ENCODE measurements around the gene GCNA.
A peak's percentile ranks its signal among the peaks of the same experiment; 100 is the strongest.

GCNA gene

DNA sequence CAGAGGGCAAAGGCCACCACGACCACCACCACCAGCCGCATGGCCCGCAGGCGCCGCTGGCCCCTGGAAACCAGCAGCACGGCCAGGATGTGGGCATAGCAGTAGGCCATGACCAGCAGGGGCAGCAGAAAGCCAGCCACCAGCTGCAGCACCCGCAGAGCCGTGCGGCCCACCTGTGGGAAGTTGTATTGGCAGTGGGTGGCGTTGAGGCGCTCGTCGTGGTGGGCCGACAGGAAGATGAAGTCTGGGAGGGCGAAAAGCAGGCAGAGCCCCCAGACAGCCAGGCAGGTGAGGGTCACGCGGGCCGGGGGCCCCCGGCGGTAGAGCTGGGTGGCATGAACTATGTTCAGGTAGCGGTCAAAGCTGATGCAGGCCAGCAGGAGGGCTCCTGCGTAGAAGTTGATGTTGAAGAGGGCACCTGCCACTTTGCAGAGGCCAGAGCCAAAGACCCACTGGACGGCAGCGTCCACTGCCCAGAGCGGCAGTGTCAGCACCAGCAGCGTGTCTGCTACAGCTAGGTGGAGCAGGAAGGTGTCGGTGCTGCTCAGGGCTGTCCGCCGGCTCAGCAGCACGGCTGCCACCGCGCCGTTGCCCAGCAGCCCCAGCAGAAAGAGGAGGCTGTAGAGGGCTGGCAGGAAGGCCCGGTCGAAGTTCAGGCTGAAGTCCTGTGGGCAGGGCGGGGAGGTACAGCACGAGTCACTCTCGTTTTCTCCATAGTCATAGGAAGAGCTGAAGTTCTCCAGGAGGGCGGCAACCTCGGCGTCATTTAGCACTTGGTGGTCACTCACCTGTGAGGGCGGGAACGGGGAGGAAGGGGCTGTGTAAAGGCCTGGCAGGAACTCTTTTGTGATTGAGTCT, 38.7 kb downstream of the GCNA start:
- DNase-seq (ENCODE audit: low read depth): no peak

- no peak for DNase-seq (ENCODE audit: low read depth)
Observed at GRCh38 chrX:71617742-71618141, 39.5 kb downstream of the GCNA start.

- no peak for DNase-seq (ENCODE audit: low read depth)
Observed at GRCh38 chrX:71618303-71618721, 40.1 kb downstream of the GCNA start, which contains the start of gene CXCR3. TSS of gene CXCR3 (minus strand) at chrX:71618511. CDS start at chrX:71618449, 62 bp downstream.

DNA sequence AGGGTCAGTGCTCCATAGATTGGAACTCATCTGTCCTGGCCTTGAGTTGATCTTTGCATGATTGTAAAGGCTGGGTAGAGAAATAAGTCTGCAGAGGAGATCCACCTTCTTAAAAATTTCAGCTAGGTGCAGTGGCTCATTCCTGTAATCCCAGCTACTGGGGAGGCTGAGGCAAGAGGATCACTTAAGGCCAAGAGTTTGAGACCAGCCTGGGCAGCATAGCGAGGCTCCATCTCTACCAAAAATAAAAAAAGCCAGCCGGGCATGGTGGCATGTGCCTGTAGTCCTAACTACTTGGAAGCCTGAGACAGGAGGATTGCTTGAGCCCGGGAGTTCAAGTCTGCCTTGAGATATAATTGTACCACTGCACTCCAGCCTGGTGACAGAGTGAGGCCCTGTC, 40.5 kb downstream of the GCNA start:
- no peak for DNase-seq (ENCODE audit: low read depth)

GRCh38 chrX:71619193-71619592, 41.0 kb downstream of the GCNA start:
- no peak for DNase-seq (ENCODE audit: low read depth)

- DNase-seq (ENCODE audit: low read depth): no peak
Observed at GRCh38 chrX:71619986-71620385, 41.7 kb downstream of the GCNA start.

DNA sequence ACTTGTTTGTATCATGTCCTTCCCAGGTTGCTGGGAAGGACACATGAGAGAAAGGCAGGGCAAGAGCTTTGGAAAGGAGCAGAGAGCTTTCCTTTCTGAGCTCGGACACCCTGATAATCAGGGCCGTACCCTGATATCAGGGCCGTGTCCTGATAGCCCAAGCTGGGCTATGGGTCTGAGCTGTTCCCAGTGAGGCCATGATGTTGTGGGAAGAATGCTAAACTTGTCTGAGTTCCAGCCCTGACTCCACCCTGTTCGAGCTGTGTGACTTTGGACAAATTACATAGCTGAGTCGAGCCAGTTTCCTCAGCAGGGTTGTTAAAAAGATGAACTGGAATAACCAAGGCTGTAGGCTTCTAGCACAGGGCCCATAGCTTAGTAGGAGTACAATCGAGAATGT, 43.4 kb downstream of the GCNA start:
- DNase-seq (ENCODE audit: low read depth): no peak

DNA sequence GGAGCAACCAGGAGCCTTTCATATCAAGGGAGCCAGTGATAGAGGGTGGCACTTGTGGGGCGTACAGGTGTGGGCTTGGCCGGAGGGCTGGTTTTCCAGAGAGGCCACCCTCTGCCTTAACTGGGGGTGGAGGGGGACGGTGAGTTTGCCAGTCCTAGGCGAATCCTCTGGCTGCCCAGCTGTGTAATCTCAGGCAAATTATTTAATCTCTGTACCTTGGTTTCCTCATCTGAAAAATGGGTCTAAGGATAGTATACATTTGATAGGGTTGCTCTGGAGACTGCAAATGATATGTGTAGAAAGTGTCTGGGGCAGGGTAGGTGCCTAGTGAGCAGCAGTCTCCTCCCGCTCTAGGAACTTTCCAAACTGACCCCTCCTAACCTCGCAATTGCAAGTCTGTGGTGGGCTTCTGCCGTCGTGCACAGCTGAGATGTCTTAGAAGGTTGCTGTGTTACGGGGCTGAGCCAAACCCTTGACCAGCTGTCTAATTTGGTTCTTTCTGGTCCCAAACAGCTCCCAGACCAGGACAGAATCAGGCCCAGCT, 43.9 kb downstream of the GCNA start:
- no peak for DNase-seq (ENCODE audit: low read depth)

GRCh38 chrX:71622576-71623450, 44.6 kb downstream of the GCNA start:
- no peak for DNase-seq (ENCODE audit: low read depth)

GRCh38 chrX:71623714-71624113, 45.5 kb downstream of the GCNA start:
- DNase-seq (ENCODE audit: low read depth): no peak

DNA sequence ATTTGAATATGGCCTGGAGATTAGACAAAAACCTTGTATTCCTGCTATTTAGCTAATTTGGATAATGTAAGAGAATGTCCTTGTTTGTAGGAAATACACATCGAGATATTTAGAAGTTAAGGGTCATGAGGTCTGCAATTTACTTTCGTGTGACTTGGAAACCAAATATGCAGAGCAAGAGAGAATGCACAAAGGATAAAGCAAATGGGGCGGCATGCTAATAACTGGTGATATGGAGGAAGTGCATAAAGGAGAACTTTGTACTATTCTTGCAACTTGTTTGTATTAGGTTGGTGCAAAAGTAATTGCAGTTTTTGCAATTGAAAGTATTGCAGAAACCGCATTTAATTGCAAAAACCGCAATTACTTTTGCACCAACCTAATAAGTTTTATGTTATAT, 47.2 kb downstream of the GCNA start:
- DNase-seq (ENCODE audit: low read depth): no peak

DNA sequence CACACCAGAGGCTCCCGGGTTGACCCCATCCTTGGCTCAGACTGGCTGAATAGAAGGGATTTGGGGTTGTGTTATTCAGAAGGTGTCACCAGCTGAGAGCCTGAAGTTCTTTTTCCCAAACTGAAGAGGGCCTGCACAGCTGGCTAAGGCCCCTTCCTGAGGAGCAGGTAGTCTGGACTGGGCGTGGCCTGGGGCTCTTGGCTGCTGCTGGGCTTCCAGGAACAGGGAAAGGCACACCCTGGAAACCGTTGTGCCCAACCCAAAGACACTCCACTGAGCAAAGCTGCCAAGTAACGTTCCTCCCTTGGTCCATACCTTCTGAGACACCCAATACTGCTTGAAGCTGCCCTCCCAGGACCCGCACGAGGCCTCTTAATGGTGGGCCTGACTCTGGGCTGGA, 48.3 kb downstream of the GCNA start:
- DNase-seq (ENCODE audit: low read depth): no peak

DNA sequence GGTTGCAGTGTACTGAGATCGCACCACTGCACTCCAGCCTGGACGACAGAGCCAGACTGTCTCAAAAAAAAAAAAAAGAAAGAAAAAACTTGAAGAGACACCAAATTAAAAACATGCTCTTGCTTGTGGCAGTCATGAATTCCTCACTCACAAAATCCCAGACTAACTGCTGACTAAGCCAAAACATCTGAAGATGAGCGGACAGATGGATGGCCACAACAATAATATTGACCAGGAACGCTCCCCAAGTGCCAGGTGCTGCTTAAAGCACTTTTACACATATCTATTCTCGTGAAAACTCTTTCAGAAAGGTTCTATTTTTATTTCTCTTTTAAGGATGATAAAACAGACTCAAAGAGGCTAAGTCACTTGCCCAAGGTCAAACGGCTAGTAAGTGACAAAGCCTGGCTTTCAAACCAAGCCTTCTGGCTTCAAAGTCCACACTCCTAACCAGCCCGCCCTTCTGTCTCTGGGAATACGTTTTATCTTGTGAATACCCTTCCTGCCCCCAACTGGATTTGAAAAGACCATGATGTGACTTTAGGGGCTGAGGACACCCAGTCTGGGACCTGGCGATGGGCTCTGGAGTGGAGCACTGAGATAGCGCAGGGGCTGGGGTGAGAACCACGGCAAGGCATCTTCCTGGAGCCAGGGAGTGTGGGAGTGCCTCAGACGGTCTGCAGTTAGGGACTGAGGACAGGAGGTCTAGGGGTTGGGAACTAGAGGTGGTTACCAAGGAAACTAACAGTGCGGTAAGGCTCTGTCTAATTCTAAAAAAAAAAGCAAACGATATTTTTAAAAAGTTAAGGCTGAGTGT, 49.6 kb downstream of the GCNA start:
- DNase-seq (ENCODE audit: low read depth): no peak

DNA sequence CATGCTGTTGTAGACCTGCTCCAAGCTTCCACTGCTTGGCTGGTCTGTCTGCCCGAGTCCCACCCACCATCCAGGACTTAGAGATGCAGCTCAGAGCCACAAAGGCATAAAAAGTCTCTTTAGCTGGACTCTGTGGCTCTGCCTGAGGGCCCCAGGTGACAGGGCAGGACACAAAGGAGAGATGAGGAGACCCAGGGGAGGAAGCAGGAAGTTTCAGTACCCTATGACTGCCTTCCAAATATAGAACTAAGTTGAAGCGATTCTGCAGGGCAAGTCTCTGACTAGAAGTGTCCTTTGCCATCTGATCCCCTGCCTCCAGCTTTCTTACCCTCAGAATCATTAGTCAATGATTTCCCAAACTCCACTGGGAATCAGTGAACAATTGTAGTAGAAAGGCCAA, 51.2 kb downstream of the GCNA start:
- DNase-seq (ENCODE audit: low read depth): no peak

DNA sequence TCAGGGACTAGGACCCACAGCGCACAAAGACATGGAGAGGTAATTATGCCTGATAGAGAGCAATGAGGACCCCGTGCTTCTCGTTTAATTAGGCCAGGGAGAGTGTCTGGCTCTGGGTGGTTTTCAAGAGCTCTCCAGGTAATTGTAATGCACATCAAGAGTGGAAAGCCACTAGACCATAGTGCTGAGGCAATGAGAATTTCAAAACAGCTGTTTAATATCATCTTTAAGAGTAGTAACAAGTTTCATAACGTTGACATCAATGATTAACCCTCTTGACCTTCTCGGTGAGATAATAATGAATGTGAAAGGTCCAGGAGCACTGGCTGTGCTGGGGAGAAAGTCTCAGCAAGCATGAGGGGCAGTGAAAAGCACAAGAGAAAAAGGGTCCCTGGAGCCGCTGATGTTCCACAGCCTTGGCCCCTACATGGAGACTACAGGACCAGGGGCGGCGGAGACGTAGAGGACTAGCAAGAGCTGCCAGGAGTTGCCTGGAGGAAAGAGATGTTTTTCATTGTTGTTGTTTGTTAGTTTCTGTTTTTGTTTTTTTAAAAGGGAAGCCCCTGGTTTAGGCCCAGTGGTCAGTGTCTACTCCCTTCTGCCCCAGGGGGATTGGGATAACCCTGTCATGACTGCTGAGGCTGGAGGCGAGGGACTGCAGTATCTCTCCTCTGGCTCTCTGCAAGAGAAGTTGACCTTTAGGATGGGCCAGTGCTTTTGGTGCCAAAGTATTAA, 54.9 kb downstream of the GCNA start:
- no peak for DNase-seq (ENCODE audit: low read depth)

- DNase-seq (ENCODE audit: low read depth): no peak
Observed at GRCh38 chrX:71634366-71634765, 56.1 kb downstream of the GCNA start.

- no peak for DNase-seq (ENCODE audit: low read depth)
Observed at GRCh38 chrX:71636438-71637252, 58.4 kb downstream of the GCNA start.

- DNase-seq (ENCODE audit: low read depth): no peak
Observed at GRCh38 chrX:71637253-71637618, 59.0 kb downstream of the GCNA start.

- DNase-seq (ENCODE audit: low read depth): peak; percentile 28
Observed at GRCh38 chrX:71637848-71638247, 59.6 kb downstream of the GCNA start.

DNA sequence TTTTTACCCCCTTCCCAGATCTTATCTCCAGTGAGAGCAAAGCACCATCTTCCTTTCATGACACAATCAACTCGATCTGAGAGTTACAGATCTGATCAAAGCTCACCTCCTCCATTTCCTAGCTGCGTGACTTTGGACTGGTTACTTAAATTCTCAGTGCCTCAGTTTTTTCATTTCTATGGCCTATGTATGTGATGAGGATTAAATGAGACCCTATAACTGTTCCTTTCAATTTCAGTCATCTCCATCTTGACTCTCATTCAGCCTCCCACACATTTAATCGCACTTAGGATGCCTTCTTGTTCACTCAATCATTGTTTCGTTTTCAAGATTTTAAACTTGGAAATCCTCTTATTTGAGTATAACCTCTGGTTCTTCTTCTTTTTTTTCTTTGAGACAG, 60.2 kb downstream of the GCNA start:
- DNase-seq (ENCODE audit: low read depth): no peak
